Posterior cingulate gyrus (tissue), 11 donors: ENCODE results near the gene BDH1.

Experiments used
- DNase-seq, 10 donors: peaks; one replicate each; pipeline versions ENCODE4 v3.0.0 to v3.0.0-alpha.2; 2020 to 2021; ENCODE audit warnings: mixed read lengths in 3 of 10
- intact Hi-C: fragments of 100-400 bp; cut with DNase I; formaldehyde crosslinking; loops from one replicate; pipeline ENCODE4 v1.15.1; 2023

BDH1 gene

GRCh38 chr3:197508924-197509775, 46.6 kb downstream of the BDH1 start:
- DNase-seq = peak in 3 of 10 donors; percentile 43 to 82 (median 71)
- intact Hi-C loops = no loop called here

- DNase-seq = peak in 3 of 10 donors; percentile 43 to 66 (median 55)
- intact Hi-C loops = no loop called here
Observed at GRCh38 chr3:197508461-197508860, 47.3 kb downstream of the BDH1 start.

DNA sequence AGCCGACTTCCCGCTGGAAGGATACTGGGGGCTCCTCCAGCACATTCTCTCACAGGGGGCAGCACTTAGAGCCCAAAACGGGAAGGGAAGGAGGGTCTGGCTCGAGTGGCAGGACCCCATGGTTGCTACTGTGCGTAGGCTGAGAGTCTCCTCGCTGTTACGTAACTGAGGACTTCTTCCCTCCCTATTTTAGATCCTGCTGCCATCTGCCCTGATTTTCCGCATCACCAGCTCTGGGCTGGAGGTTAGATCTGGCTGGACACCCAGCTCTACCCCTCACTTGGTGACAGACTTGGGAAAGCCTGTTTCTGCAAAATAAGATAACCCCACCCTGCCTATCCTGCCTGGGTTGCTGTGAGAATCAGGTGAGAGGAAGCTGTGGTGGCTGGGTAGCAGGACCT, 47.7 kb downstream of the BDH1 start:
- intact Hi-C loops = no loop called here
- peak in 2 of 10 donors; percentile 74 to 79 for DNase-seq

- peak in 3 of 10 donors; percentile 48 to 75 (median 57) for DNase-seq
- intact Hi-C loops = no loop called here
Observed at GRCh38 chr3:197507541-197507940, 48.2 kb downstream of the BDH1 start.

GRCh38 chr3:197507081-197507480, 48.7 kb downstream of the BDH1 start:
- peak in 2 of 10 donors; percentile 12 to 23 for DNase-seq
- intact Hi-C loops = no loop called here

DNA sequence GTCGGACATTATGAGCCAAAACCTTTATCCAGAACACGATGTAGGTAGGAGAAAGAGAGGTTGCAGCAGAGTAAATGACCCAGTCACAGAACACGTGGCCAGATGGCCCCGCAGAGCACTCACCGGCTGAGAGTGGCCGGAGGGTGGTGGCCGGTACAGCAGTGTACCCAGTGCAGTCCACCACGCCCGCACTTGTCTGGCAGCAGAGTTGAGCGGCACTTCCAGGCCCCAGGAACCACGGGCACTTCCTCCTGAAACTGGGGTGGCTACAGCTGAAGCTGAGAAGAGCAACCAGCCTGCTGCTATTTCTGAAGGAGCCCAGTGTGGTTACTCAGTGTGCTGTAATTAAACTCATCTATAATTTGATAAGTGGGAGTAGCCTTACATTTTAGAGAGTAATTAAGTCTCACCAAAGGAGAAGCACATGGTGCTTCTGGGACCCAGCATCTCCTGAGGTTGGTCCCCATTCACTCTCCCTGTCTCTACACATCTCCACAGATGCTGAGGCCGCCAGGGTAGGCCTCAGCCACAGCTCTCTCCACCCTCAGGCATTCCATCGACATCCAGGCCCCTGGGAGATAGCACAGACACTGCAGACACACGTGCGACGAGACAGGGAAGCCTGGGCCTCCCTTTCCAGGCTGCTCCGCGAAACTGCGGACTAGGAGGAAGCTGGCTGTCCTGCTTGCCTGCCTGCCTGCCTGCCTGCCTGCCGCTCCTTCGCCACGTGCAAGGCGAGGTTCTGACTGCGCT, 49.8 kb downstream of the BDH1 start:
- peak in 2 of 10 donors; percentile 79 to 82 for DNase-seq
- intact Hi-C loops = no loop called here

DNA sequence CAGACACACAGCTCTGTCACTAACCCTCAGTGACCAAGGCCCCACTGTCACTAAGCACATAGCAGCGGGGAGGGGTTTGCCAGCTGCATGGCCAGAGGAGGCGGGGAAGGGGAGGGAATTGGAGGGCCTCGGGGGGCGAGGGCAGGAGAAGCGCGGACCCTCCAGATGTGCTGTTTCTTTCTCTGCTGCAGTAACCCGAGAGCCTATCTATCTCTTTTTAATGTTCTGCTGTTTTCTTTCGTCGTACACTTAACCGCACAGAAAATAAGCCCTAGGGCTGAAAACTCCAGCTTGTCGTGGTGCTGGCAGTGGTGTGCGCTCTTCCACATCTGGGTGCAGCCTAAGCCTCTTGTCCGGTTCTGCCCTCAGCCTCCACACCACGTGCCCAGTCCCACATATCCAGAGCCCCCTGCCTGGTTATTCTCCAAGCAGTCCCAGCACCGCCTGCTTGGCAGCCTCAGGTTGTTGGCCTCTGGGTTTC, 51.1 kb downstream of the BDH1 start:
- intact Hi-C loops = no loop called here
- peak in 3 of 10 donors; percentile 54 to 86 (median 71) for DNase-seq

- DNase-seq = no peak
- intact Hi-C loops = no loop called here
Observed at GRCh38 chr3:197504229-197504628, 51.5 kb downstream of the BDH1 start.

GRCh38 chr3:197503652-197504051, 52.1 kb downstream of the BDH1 start:
- peak in 1 of 10 donors; percentile 51 for DNase-seq
- intact Hi-C loops = loop anchor here (2.0 kb wide), 1 partner anchor 247 kb away; no protein-coding TSS in a partner anchor

GRCh38 chr3:197501879-197502620, 53.7 kb downstream of the BDH1 start:
- DNase-seq = peak in 7 of 10 donors; percentile 48 to 92 (median 65)
- intact Hi-C loops = loop anchor here (2.0 kb wide), 1 partner anchor 245 kb away; no protein-coding TSS in a partner anchor

DNA sequence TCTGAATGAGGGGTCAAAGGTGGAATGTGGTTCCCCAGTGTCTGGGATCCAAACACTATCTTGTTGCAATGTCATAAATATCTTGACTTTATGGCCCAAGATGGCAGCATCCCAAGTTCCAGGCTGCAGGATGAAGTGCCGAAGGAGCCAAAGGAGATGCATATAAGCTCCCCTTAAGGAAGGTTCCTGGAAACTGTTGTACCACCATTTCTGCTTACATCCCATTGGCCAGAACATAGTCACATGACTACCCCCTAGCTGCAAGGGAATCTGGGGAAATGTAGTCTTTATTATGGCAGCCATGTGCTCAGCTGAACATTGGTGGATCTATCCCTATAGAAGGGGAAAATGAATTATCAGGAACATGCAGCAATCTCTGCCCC, 54.3 kb downstream of the BDH1 start:
- DNase-seq = no peak
- intact Hi-C loops = no loop called here

DNA sequence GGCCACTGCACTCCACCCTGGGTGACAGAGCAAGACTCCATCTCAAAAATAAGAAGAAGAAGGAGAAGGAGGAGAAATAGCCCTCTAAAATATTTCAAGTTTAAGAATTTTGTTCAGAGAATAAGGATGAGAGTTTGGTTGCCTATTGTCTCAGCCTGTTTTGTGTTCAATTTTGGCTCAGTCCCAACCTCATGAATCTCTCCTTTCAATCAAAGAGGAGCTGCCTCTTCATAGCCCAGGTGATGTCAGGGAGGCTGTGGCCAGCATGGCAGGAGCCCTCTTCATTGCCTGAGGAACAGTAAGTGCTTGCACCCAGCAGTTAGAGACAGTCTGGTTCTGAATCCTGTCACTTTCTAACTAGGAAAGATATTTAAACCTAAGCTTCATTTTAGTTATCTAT, 55.0 kb downstream of the BDH1 start:
- intact Hi-C loops = no loop called here
- DNase-seq = no peak

- no peak for DNase-seq
- intact Hi-C loops = no loop called here
Observed at GRCh38 chr3:197499427-197499826, 56.3 kb downstream of the BDH1 start.

DNA sequence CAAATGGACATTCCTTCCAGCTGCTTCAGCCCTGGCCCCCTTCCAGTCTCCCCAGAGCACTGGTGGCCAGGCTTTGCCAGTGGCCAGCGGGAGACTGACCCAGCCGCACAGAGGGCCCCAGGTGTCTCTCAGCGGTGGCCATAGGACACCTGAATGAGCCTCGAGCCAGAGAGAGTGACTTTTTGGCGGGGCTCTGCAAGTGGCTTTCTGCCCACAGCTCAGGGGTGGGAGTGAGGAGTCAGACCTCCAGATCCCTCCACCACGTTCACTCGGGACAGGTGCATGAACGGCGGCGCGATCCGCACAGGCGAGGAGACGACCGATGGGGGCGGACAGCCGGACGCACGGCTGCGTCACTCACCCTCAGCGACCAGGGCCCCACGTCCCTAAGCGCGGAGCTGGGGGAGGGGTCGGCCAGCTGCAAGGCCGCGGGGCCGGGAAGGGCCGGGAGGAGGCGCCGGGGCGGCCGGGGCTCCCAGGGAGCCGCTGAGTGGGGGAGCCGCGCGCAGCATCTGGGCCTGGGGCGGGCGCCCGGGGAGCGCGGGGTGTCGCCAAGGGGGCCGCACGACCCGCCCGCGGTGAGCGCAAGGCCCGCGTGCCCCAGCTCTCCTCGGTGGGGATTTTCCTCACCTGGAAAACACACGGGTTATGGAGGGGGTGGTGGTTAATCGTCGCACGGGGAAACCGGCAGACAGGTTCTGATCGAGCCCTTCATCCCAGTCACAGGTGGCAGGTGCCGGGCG, 57.1 kb downstream of the BDH1 start:
- intact Hi-C loops = no loop called here
- no peak for DNase-seq

DNA sequence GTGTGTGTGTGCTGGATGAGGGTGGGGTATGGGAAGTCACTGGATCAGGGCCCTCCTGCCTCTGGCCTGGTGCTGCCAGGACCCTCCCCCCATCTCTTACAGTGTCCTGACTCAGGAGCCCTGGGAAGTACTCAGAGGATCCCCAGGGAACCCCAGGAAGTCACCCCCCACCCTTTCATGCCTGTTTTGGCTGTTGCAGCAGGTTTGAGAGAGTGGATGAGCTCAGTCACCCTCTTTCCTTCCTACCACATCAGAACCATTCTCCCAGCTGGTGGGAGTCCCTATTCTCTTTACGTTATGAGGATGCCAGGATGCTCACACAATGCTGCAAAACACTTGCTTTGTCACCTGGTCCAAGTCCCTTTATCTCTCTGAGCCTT, 59.0 kb downstream of the BDH1 start:
- intact Hi-C loops = no loop called here
- DNase-seq = no peak

- intact Hi-C loops = no loop called here
- peak in 1 of 10 donors; percentile 41 for DNase-seq
Observed at GRCh38 chr3:197495999-197496745, 59.6 kb downstream of the BDH1 start.

DNA sequence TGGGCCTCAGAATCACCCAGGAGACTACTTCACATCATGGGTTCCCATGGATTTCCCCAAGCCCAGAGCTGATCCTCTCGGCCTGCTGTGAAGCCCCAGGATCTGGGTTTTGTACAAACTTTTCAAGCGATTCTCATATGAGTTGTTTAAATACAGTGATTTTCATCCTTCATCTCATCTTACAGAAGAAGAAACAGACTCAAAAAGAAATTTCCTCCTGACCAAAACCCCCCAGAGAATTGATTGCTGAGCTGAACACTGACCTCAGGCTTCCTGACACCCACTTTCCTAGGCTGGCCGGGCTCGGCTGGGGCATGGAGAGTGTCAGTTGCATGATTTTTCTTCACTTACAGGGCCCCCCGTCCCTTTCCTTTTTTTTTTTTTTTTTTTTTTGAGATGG, 60.3 kb downstream of the BDH1 start:
- intact Hi-C loops = no loop called here
- peak in 1 of 10 donors; percentile 12 for DNase-seq

- intact Hi-C loops = no loop called here
- DNase-seq = peak in 1 of 10 donors; percentile 59
Observed at GRCh38 chr3:197495059-197495455, 60.7 kb downstream of the BDH1 start.

DNA sequence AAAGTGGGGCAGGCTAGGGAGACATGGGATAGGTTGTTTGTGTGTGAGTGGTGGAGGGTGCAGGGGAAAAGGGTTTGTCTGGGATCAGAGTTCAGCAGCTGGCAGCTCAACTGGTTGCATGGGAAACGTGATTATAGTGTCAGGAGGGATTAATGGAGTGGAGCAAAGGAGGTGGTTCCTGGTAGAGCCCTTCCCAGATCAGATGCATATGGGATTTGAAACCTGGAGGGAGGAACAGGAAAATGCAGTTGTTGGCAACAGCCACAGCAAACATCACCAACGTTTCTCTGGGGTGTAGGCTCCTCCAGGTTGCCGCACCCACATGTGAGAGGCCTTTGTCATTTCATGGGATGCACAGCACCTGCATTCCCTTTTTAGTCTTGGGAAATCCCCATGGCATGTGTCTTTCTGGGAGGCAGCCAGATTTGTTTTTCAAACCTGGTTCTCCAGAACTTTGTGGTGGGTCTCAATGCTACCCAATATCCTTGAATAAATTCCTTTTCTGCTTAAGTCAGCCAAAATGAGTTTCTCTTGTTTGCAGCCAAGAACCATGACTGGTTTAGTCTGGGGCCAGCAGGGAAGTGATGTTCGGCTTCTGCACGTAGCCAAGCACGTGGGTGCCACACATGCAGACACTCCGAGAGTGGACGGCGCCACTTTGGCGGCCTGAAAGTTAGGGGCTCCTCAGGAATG, 61.3 kb downstream of the BDH1 start:
- peak in 1 of 10 donors; percentile 5 for DNase-seq
- intact Hi-C loops = no loop called here
